DMS 273 (cell line): ENCODE data around the gene C1QTNF5.
A peak's percentile ranks its signal among the peaks of the same experiment; 100 is the strongest.
"Not testable (repeated sequence)": the region's sequence is repeated elsewhere in the genome, so short reads cannot be mapped to it uniquely, and the experiment has no call there.

Experiments
- DNase-seq: peaks from one replicate; lab custom pipeline; 2025; ENCODE audit not compliant: unreplicated experiment; lab: John Stamatoyannopoulos, UW

C1QTNF5 gene

DNA sequence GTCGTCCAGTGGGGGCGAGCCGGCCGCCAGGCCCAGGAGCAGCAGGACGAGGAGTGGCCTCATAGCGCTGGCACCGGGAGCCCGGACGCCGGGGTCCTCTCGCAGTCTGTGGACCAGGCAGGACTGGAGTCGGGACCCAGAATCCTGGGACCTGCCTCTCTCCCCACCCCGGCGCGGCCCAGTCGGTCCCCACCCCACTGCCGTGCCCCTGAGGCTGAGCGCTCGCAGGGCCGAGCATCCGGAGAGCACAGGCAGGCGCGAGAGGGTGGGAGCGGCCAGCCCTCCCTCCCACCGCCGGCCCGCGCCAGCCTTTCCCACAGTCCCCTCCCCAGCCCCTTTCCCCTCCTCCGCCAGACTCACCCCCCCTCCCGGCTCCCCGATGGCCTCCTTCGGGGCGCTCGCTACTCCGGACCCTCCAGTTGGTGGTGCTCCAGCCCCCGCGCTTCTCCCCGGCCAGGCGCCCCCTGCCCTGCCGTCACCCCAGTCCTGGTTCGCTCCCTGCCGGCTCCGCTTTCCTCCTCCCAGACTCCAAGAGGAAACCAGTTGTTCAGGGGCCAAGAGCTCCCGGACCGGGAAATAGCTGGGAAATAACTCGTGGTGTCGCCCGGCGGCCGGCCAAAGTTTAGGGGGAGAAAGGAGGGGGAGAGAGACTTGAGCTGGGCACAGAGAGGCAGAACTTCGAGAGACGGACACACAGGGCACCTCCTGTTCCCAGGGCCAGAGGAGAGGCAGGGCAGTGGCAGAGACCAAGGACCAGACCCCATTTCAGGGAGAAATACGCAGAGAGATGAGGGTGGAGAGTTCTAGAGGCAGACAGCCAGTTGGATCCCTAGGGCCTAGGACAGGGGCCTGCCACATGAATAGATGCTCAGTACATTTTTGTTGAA, at the start of gene C1QTNF5:
TSS of gene C1QTNF5 (minus strand) at position 549 of the 887 bp plus-strand sequence. CDS start at position 63, 486 bp downstream.
- peak; percentile 50 for DNase-seq

- peak; percentile 32 for DNase-seq
Measured at GRCh38 chr11:119389611-119390254, 49.0 kb upstream of the C1QTNF5 start.

- DNase-seq, result no peak
Measured at GRCh38 chr11:119388103-119388502, 47.4 kb upstream of the C1QTNF5 start.

DNA sequence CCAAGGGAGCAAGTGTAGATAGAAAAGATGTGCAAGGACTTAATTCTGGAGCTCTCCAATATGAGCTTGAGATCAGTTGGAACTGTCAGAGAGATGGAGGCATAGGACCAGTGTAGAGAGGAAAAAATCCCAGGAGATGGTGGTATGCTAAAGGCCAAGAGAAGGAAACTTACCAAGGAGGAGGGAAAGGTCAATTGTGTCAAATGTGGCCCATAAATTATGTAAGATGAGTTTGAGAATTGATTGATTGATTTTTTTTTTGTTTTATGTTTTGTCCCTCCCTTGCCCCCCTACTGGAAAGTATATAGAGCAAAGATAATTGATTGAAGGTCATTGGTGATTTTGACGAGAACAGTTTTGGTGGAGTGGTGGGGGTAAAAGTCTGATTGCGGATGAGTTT, 43.6 kb upstream of the C1QTNF5 start:
- DNase-seq, result no peak

DNA sequence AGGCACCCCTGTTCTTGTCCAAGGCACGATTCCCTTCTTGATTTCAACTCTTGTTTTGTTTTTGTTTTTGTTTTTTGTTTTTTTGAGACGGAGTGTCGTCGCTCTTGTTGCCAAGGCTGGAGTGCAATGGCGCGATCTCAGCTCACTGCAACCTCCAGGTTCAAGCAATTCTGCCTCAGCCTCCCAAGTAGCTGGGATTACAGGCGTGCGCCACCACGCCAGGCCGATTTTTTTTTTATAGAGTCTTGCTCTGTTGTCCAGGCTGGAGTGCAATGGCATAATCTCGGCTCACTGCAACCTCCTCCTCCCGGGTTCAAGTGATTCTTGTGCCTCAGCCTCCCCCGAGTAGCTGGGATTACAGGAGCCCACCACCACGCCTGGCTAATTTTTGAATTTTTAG, 41.8 kb upstream of the C1QTNF5 start:
- not testable (repeated sequence) for DNase-seq

DNA sequence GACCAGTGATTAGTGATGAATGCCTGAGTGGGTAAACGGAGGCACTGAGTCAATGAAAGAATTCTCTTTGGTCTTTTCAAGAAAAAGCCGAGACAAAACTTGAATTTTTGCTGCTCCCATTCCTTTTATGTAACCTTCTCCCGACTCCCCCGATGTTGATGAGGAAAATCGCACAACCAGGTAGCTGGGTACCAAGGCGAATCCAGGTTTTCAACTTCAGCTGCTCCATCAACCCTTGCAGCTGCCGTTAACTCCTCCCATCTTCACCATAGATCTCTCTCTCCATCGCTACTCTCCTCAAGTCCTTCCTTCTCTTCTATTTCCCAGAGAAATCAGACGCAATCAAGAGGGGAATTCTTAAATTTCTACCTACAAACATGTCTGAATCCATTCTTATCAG, 41.4 kb upstream of the C1QTNF5 start:
- peak; percentile 29 for DNase-seq

- peak; percentile 97 for DNase-seq
Measured at GRCh38 chr11:119381181-119381988, 40.7 kb upstream of the C1QTNF5 start, which contains the start of gene USP2. Gene USP2 (minus strand): TSS chr11:119381690. CDS start chr11:119373480, 8,210 bp downstream.

- peak; percentile 23 for DNase-seq
Measured at GRCh38 chr11:119380827-119381180, 40.1 kb upstream of the C1QTNF5 start.

- no peak for DNase-seq
Measured at GRCh38 chr11:119380160-119380826, 39.6 kb upstream of the C1QTNF5 start.

DNA sequence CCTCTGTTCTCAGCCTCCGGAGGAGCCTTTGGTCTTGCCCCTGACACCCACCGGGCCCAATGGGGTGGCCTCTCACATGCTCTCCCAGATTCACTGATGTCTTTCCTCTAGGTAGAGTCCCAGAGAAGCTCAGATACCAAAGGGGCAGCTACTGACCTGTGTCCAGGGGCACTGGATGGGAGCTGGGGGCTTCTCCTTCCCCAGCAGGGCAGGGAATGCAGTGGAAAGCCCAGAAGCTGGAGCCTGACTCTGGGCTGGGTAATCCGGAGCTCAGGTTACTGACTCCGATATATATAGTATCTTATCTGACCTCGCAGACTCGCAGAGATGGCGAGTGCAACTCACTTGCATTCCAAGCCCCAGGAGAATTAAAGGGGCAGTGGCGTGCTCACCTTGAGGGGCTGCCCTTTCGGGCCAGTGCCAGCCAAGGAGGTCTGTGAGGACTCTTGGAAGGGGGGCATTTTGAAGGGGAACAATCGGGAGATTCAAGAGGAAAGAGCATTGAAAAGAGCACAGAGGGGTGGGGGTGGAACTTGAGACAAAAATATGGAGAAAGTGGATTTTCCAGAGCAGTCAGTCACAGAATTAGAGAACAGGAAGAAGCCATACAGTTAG, 38.3 kb upstream of the C1QTNF5 start:
- DNase-seq, result peak; percentile 31

DNA sequence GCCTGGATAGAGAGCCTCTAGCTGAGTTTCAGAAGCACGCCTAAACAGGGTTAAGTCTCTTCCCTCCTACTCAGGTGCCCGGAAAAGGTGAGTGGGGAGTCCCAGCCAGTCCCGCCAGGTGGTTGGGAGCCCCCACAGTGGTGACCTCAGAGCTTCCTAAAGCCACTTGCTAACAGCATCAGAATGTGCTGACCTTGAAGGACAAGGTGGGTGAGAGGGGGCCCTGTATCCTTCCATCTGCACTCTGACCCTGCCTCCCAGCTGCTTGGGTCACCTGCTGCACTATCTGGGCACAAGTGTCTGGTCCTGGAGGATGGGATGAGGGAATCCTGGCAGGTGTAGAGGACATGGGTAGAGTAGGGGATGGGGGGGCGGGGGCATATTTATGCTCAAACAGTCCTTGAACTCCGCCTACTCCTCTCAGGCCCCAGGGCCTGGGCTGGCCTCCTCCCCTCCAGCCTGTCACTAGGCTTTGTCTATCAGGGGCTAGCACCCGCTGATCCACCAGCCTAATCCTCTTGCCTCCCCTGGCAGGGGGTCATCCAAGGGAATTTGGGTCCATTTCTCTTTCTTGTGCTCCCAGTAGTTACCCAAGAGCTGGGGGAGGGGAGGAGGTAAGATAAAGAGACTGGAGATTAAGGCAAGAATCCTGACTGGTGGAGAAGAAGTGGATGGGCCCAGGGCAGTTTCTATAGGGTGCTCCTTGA, 37.4 kb upstream of the C1QTNF5 start:
- peak; percentile 6 for DNase-seq

DNA sequence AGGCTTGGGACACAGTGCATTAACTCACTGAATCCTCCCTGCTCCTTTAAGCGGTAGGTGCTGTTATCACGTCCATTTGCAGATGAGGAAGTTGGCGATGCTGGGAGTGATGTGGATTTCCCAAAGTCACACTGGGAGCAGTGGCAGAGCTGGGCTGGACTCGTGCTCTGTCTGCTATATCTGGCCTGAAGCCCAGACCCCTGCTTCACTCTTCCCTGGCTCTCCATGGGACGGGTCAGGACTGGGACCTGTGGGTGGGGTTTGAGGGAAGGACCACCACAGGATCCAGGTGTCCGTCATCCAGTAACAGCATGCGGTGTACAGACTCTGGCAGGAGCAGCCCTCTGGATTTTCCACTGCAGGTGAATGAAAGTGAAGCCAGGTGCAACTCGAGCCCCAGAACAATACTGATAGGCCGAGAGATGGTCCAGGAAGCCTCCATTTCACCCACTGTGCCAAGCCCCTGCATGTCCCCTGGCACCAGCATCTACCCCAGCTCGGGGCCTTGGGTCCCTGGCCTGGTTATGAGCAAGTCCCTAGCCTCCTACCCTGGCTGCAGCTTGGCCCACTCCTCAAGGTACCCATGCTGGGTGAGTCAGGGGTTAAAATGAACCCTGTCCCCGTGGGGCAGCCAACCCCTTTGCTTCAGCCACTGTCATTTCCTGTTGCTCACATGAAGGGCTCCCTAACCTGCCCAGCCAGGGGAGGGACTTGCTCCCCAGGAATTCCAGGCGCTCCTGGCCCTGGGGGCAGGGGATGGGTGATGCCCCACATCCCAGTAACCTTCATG, 36.6 kb upstream of the C1QTNF5 start:
- peak; percentile 37 for DNase-seq

- peak; percentile 91 for DNase-seq
Measured at GRCh38 chr11:119376197-119376847, 35.6 kb upstream of the C1QTNF5 start.

DNA sequence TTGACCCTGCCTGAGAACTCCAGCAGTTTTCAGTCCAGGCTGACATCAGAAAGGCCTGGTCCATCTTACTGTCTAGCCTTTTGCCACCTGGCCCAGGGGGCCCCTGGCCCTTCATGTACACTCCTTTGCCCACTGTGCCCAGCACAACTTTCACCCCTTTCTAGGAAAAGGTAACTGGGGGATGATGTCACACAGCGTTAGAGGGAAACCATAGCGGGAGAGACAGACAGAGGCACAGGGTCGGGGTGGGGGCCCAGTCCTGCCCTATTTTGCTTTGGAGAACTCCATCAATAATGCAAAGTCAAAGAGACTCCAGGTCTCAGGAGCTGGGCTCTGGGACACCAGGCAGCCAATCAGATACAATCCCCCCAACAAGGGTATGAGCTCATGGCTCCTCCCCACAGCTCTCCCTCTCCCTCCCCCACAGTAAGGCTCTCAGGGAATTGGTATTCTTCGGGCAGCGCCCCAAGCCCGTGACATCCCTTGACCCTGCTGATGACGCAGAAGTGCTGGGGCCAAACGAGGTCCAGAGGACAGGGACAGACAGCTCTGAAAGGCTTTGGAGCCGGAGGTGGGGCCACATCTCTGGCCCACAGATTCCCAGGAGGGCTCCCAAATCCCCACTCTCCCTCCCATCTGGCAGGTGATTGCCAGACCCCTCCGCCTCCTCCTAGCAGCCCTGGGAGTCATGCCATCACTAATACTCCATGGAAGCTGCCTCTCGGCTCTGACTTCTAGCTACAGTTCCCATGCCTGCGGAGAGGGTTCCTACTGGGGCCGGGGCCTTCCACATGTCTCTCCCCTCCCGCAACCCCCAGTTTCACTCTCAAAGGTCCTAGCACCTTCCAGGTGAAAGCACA, 34.9 kb upstream of the C1QTNF5 start:
- DNase-seq, result peak; percentile 84

GRCh38 chr11:119374632-119375336, 34.1 kb upstream of the C1QTNF5 start:
- DNase-seq, result peak; percentile 53

GRCh38 chr11:119373921-119374631, 33.4 kb upstream of the C1QTNF5 start:
- peak; percentile 88 for DNase-seq
